Measurements from ENCODE around the gene TRIM67.
A peak's percentile ranks its signal among the peaks of the same experiment; 100 is the strongest.
"Not testable (repeated sequence)": the region's sequence is repeated elsewhere in the genome, so short reads cannot be mapped to it uniquely, and the experiment has no call there.

The TRIM67 gene

GRCh38 chr1:231161667-231162296 is at the start of gene TRIM67:
Gene TRIM67 (plus strand): TSS chr1:231162058. CDS start chr1:231162970, 912 bp downstream.
- DNase-seq (ENCODE audit: low spot score), result no peak

GRCh38 chr1:231116738-231117137 is 45.1 kb upstream of the TRIM67 start:
- DNase-seq (ENCODE audit: low spot score), result no peak

DNA sequence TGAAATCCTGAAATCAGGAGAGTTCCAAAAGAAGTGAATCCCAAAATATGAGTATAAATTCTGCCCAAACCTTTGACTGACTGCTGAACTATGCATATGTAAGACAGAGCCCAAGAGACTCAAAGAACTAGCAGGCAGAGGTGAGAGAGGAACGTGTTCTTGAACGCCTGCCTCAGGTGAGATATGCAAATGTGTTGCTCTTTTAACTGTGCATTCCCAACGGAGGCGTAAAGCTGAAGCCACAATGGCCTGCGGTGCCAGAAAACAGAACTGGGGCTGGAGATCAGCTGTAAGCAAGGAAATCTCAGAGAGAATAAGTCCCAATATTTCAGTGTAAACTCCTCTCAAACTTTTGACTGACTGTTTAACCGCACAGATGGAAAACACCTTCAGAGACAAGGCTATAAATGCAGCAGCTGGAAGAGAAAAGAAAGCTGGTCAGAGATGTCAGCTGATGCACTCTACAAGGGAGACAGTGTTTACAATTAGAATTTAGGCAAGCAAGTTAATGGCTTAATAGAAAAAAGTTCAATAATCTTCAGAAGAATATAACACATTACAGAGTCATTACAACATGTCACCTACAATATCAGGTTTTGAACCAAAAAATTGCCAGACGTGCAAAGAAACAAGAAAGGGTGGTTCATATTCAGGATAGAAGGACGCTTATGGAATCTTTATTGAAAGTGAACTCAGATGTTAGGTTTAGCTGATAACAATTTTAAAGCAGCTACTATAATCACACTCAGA is 43.0 kb upstream of the TRIM67 start:
- DNase-seq (ENCODE audit: low spot score), result no peak

DNA sequence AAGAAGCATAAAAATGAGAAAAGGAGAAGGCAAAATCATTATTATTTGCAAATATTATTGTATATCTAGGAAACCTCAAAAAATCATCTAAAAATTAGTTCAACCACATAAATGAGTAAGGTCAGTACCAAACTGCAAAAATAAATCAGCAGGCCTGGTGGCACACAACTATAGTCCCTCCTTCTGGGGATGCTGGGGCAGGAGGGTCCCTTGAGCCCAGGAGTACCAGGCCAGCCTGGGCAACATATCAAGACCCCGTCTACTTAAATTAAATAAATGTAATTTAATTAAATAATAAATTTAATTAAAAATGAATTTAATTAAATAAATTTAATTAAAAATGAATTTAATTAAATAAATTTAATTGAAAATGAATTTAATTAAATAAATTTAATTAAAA is 40.3 kb upstream of the TRIM67 start:
- no peak for DNase-seq (ENCODE audit: low spot score)

DNA sequence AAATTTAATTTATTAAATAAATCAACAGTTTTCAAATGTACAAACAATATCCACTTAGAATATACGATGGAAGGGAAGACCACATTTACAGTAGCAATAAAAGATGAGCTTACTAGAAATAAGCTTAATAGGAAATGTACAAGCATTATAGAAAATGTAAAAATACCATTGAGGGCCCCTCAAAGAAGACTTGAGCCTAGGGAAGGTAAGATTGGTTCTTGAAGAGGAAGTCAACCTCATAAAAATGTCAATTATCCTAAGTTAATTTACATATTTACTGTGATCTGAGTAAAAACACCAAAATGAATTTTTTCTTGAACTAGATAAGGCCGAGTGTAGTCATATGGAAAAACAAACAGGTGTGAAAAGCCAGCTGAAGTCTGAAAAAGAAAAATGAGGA is 39.7 kb upstream of the TRIM67 start:
- no peak for DNase-seq (ENCODE audit: low spot score)

GRCh38 chr1:231124746-231125145 is 37.1 kb upstream of the TRIM67 start:
- DNase-seq (ENCODE audit: low spot score), result no peak

GRCh38 chr1:231125972-231126580 is 35.8 kb upstream of the TRIM67 start:
- no peak for DNase-seq (ENCODE audit: low spot score)

GRCh38 chr1:231127106-231127505 is 34.8 kb upstream of the TRIM67 start:
- DNase-seq (ENCODE audit: low spot score), result not testable (repeated sequence)

DNA sequence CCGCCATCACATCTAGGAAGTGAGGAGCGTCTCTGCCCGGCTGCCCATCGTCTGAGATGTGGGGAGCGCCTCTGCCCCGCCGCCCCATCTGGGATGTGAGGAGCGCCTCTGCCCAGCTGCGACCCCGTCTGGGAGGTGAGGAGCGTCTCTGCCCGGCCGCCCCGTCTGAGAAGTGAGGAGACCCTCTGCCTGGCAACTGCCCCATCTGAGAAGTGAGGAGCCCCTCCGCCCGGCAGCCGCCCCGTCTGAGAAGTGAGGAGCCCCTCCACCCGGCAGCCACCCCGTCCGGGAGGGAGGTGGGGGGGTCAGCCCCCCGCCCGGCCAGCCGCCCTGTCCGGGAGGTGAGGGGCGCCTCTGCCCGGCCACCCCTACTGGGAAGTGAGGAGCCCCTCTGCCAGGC is 33.4 kb upstream of the TRIM67 start:
- not testable (repeated sequence) for DNase-seq (ENCODE audit: low spot score)

DNA sequence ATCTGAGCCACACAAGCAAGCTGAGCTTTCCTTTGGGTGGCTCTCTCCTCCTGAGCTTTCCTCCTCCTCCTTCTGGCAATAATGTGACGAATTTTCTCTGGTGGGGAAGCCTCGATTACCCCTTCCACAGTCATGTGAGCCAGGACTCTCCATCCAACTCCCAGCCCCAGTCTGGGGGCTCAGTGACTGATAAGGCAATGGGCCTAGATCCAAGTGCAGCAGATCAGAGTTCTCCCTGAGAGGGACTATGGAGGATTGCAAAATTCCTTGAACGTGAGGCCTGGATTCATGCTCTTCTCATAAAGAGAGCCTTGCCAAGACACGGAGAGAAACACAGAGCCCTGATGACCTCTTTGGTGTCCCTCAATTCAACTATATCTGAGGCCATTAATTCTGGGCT is 31.3 kb upstream of the TRIM67 start:
- no peak for DNase-seq (ENCODE audit: low spot score)

- DNase-seq (ENCODE audit: low spot score), result not testable (repeated sequence)
Measured at GRCh38 chr1:231132591-231132990, 29.3 kb upstream of the TRIM67 start.

GRCh38 chr1:231134624-231135023 is 27.2 kb upstream of the TRIM67 start:
- no peak for DNase-seq (ENCODE audit: low spot score)

DNA sequence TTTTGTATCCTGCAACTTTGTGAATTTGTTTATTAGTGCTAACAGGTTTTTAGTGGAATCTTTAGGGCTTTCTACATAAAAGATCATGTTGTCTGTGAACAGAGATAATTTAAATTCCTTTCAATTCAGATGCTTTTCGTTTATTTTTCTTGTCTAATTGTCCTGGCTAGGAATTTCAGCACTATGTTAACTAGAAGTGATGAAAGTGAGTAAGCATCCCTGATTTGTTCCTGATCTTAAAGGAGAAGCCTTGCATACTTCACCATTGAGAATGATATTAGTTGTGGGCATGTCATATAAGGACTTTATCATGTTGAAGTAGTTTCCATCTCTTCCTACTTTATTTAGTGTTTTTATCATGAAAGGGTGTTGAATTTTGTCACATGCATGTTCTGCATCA is 23.6 kb upstream of the TRIM67 start:
- DNase-seq (ENCODE audit: low spot score), result no peak

GRCh38 chr1:231139125-231139649 is 22.7 kb upstream of the TRIM67 start:
- DNase-seq (ENCODE audit: low spot score), result peak; percentile 40

- peak; percentile 52 for DNase-seq (ENCODE audit: low spot score)
Measured at GRCh38 chr1:231139659-231140654, 21.9 kb upstream of the TRIM67 start.

GRCh38 chr1:231144416-231145193 is 17.3 kb upstream of the TRIM67 start:
- no peak for DNase-seq (ENCODE audit: low spot score)

GRCh38 chr1:231147896-231148295 is 14.0 kb upstream of the TRIM67 start:
- no peak for DNase-seq (ENCODE audit: low spot score)

DNA sequence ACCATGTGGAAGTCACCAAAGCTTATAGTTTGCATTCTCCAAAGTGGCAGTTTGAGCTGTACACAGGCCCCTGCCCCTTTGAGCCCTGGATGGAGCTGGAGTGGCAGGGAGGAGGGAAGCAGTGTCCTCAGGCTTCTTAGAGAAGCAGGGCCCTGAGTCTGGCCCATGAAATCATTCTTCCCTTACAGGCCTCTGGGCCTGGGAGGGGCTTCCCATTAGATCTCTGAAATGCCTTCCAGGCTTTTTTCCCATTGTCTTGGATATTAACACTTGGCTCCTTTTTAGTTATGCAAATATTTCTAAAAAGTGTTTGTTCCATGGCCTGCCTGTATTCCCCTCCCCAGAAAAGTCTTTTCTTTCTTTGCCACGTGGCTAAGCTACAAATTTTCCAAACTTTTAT is 10.0 kb upstream of the TRIM67 start:
- no peak for DNase-seq (ENCODE audit: low spot score)

GRCh38 chr1:231153726-231154125 is 8.1 kb upstream of the TRIM67 start:
- no peak for DNase-seq (ENCODE audit: low spot score)

DNA sequence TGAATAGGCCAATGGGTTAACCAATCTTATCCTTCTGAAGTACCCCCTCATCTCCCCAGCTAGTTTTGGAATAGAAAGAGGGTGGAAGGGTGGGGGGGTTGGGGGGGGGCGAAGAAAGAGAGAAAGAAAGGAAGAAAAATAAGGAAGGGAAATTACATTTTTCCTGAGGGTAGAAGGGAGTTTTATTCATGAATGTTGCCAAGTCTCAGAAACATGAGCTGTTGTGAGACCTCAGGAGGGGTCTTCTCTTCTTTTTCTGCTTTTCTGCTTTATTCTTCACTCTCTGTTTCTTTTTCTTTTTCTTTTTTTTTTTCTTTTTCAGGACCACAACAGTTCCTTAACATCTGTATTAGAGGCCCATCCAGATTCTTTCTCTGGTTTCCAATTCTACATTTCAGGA is 6.0 kb upstream of the TRIM67 start:
- no peak for DNase-seq (ENCODE audit: low spot score)

DNA sequence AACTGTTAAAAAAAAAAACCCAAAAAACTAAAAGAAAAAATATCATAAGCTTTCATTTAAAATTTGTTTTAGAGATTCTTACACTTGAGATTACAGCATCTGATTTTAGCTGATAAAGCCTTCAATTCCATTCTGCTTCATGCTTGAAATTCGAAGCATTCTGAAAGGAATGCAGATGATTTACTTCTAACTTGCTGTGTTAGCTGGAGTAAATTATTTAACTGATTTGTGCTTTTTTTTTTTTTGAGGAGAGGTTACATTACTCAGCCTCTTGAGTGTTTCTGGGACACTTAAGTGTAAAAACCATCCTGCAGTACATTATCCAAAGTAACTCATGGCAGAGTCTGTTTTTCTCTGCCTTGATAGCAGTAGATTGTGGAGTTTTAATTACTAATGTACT is 4.5 kb upstream of the TRIM67 start:
- no peak for DNase-seq (ENCODE audit: low spot score)

All from AG20443 (cell line).